Mucosa of descending colon (tissue), 3 donors: Measurements from ENCODE around the gene CCNO. TPM values are rescaled to one million over a fixed set of nuclear protein-coding genes. Genes with fewer than 3 reads are reported as not detected.

Experiments used
- ATAC-seq: fragments of 200-7000 bp; cut with Tn5 transposase; one replicate; pipeline ENCODE4 v1.9.1; 2020; ENCODE audit warnings: mild to moderate bottlenecking, moderate library complexity
- DNase-seq, 3 donors: peaks; one replicate each; pipeline ENCODE4 v3.0.0-alpha.2; 2020
- H3K36me3 ChIP-seq: fragments of 200-600 bp; one replicate; pipeline ENCODE4 v1.8.0; 2021; ENCODE audit warnings: low read depth, mild to moderate bottlenecking
- H3K4me1 ChIP-seq: fragments of 200-600 bp; one replicate; pipeline ENCODE4 v1.8.0; 2021; ENCODE audit warnings: low read depth, mild to moderate bottlenecking
- H3K4me3 ChIP-seq: fragments of 200-600 bp; one replicate; pipeline ENCODE4 v1.8.0; 2021; ENCODE audit warnings: mild to moderate bottlenecking
- H3K9me3 ChIP-seq: fragments of 200-600 bp; one replicate; pipeline ENCODE4 v1.8.0; 2021; ENCODE audit warnings: mild to moderate bottlenecking
- intact Hi-C, 2 donors: fragments of 100-400 bp; cut with DNase I in 1 of 2; cut with micrococcal nuclease in 1 of 2; formaldehyde crosslinking; loops; one replicate each; pipeline versions ENCODE4 v1.11.0 to v1.11.1; 2022; cut with DNase I, micrococcal nuclease
- long read RNA-seq, 2 donors: library from polyadenylated mRNA; unstranded; transcript quantifications; one replicate each; pipeline ENCODE4 v2.0.0, GENCODE V29; 2019 to 2021
- total RNA-seq, 3 donors: library from RNA; stranded (reverse); fragmentation: NEBNext Ultra II Directional in 2 of 3; extraction: Animal tissue kit (Norgen Biotek cat#: 25700) in 2 of 3; gene quantifications; one replicate each; pipeline versions ENCODE4 v1.2.1 to v1.2.4, GENCODE V29; 2021 to 2023
- TF ChIP-seq, protein P1 (sequence below): fragments of 200-600 bp; IDR thresholded peaks from one replicate; pipeline ENCODE4 v1.8.0; 2022; ENCODE audit warnings: antibody characterized with exemption, mild to moderate bottlenecking
- donor health status: DM: no; HTN: no; CAD: no; lungs with moderate emphysema.
- donor health status: DM: no; HTN: no; CAD: no.
- donor health status: DM: no; HTN: yes; CAD: no.

The CCNO gene, protein sequence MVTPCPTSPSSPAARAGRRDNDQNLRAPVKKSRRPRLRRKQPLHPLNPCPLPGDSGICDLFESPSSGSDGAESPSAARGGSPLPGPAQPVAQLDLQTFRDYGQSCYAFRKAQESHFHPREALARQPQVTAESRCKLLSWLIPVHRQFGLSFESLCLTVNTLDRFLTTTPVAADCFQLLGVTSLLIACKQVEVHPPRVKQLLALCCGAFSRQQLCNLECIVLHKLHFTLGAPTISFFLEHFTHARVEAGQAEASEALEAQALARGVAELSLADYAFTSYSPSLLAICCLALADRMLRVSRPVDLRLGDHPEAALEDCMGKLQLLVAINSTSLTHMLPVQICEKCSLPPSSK
- 1 to 10 TPM in 1 of 3 donors, under 1 TPM in 2; 0.28 to 1.8 (median 0.29) TPM for total RNA-seq
- long read RNA-seq, donor 1, result 0 reads
- long read RNA-seq, donor 2, partial matches to known transcripts, result 1 of 4 reads
- long read RNA-seq, donor 2, other reads (novel, unspliced or antisense), result 0 of 4 reads

DNA sequence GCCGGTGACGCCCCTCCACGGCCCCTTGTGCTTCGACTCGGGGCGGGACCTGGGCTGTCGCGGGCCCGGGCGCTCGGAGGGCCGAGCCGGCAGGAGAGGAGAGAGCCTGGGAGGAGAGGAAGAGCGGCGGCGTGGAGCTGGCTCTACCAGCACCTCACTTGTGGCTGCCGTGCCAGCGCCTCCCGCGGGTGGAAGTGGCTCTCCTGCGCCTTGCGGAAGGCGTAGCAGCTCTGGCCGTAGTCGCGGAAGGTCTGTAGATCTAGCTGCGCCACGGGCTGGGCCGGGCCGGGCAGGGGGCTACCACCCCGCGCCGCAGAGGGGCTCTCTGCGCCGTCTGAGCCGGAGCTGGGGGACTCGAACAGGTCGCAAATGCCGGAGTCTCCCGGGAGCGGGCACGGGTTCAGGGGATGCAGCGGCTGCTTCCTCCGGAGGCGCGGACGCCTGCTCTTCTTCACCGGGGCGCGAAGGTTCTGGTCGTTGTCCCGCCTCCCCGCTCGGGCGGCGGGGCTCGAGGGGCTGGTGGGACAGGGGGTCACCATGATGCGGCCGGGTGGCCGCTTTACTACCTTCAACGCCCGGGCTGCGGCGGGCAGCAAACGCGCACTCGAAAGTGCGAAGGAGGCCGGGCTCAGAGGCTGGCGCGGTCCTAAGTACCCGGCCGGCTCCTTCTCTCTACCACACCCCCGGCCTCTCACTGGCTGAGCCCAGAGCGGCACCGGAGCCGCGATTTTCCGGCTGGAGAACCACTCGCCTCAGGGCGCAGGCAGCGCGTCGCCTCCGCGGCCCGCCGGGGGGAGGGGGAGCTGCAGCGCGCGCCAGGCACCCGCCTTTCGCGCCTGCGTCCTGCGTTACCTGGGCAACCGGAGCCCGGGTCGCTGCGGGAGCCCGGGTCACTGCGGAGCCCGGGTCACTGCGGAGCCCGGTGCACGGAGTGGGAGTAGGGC, at the start of gene CCNO:
TSS of gene CCNO (minus strand) at position 624 of the 944 bp plus-strand sequence. CDS start at position 539, 85 bp downstream.
- intact Hi-C loops, result no loop called here
- peak; percentile 84 for ATAC-seq

DNA sequence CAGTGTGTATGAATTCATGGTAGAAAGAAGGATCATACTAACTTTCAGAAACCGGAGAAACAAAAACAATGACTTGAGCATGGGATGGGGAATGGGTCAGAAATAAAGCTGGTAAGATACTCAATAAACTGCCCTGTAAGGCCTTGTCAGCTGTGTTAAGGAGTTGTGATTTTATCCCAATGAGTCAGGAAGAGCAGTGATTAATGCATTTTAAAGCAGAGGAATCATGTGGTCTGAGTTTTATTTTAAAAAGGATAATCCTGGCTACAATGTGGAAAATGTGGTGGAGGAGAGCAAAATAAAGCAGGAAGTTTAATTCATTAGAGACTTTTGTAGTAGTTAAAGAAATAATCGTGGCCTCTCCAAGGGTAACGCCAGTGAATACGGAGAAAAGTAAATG, 45.4 kb upstream of the CCNO start:
- intact Hi-C loops, result no loop called here
- TF ChIP-seq, protein P1, sequence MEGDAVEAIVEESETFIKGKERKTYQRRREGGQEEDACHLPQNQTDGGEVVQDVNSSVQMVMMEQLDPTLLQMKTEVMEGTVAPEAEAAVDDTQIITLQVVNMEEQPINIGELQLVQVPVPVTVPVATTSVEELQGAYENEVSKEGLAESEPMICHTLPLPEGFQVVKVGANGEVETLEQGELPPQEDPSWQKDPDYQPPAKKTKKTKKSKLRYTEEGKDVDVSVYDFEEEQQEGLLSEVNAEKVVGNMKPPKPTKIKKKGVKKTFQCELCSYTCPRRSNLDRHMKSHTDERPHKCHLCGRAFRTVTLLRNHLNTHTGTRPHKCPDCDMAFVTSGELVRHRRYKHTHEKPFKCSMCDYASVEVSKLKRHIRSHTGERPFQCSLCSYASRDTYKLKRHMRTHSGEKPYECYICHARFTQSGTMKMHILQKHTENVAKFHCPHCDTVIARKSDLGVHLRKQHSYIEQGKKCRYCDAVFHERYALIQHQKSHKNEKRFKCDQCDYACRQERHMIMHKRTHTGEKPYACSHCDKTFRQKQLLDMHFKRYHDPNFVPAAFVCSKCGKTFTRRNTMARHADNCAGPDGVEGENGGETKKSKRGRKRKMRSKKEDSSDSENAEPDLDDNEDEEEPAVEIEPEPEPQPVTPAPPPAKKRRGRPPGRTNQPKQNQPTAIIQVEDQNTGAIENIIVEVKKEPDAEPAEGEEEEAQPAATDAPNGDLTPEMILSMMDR, result no peak
- DNase-seq, result no peak
- ATAC-seq, result no peak
- Histone ChIP-seq H3K9me3 (no peaks in the 10 kb centered on the region), H3K36me3 (peaks cover 5% of the 10 kb centered on the region), H3K4me1 (no peaks in the 10 kb centered on the region), H3K4me3 (no peak overlapping the region)

More for the DNA sequence above, at the start of gene CCNO:
- Histone ChIP-seq H3K4me3 (no peak within 1 kb of the TSS), H3K36me3 (no peaks in the 10 kb centered on the region), H3K9me3 (no peaks in the 10 kb centered on the region), H3K4me1 (peaks cover 38% of the 10 kb centered on the region)
- peak; percentile 72 to 84 (median 82) for DNase-seq
- TF ChIP-seq, protein P1, result no peak

DNA sequence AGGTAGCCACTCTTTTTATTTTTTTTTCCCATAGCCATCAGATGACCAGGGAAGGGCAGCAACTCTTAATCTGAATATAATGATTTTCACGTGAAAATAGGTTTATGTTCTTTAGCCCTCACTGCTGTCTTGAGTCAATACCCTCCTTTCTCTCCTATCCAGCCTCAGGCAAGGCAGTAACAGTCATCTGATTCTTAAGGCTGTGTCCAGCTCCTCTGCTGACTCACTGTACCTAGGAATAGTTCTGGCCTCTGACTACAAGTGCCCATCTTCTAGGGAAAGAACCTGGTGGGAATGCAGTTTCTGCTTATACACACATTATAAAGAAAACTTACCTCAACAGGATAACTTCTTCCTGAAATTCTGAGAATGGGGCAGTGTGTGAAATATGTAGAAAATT, 43.4 kb upstream of the CCNO start:
- DNase-seq (no peak), ATAC-seq (no peak)
- no peaks in the 10 kb centered on the region for H3K9me3 ChIP-seq
- intact Hi-C loops, result no loop called here
- TF ChIP-seq, protein P1, result no peak
- no peaks in the 10 kb centered on the region for H3K4me1 ChIP-seq
- H3K36me3 ChIP-seq, result peaks cover 5% of the 10 kb centered on the region
- H3K4me3 ChIP-seq, result no peak overlapping the region

DNA sequence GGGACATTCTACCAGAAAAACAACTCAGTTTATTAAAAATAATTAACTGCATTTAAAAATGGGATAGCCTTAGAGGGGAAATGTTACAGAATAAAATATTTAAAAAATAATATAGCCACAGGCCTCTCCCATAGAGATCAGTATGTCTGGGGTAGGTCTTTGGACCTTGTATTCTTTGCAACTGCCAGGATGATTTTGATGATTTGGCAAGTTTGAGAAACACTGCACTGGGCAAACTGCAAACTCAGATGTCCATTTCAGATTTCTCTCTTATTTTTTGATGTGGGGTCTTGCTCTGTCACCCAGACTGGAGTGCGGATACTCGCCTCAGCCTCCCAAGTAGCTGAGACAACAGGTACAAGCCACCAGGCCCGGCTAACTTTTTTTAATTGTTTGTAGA, 24.9 kb upstream of the CCNO start:
- H3K4me3 ChIP-seq, result no peak overlapping the region
- intact Hi-C loops, result no loop called here
- H3K9me3 ChIP-seq, result no peaks in the 10 kb centered on the region
- ATAC-seq (no peak), DNase-seq (no peak)
- TF ChIP-seq, protein P1, result no peak
- H3K36me3 ChIP-seq, result no peaks in the 10 kb centered on the region
- H3K4me1 ChIP-seq, result no peaks in the 10 kb centered on the region

DNA sequence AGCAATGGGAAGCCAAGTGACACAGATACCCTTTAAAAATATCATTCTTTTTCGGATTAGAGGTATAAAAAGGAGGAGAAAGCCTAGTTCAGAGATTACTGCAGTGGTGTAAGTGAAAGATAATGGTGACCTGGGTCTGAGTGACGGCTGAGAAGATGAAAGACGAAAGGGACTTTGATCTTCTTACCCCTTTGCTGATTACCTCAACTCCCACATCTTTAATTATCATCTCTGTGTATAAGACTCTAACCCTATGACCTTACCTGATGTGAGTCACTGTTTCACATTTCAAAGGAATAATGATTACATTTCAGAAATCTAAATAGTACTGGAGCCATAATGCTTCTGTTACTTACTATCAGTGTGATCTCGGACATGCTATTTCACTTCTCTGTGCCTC, 21.4 kb upstream of the CCNO start:
- DNase-seq (no peak), ATAC-seq (no peak)
- Histone ChIP-seq H3K36me3 (no peaks in the 10 kb centered on the region), H3K4me3 (no peak overlapping the region), H3K4me1 (no peaks in the 10 kb centered on the region), H3K9me3 (no peaks in the 10 kb centered on the region)
- intact Hi-C loops, result no loop called here
- TF ChIP-seq, protein P1, result no peak
